ENCODE measurements around the gene NME7. TPM values are rescaled to one million over a fixed set of nuclear protein-coding genes. Genes with fewer than 3 reads are reported as not detected.

NME7 gene
- total RNA-seq, 2 experiments from 2014 or later, result 21.8 to 29.1 TPM

GRCh38 chr1:169087876-169088275 lies 279.7 kb downstream of the NME7 start:
- CTCF ChIA-PET, result interaction anchor here (1.4 kb wide), 2 partner anchors 8 to 745 kb away, joined by 3 to 4 read pairs; no protein-coding TSS in a partner anchor
- no peak for ATAC-seq

DNA sequence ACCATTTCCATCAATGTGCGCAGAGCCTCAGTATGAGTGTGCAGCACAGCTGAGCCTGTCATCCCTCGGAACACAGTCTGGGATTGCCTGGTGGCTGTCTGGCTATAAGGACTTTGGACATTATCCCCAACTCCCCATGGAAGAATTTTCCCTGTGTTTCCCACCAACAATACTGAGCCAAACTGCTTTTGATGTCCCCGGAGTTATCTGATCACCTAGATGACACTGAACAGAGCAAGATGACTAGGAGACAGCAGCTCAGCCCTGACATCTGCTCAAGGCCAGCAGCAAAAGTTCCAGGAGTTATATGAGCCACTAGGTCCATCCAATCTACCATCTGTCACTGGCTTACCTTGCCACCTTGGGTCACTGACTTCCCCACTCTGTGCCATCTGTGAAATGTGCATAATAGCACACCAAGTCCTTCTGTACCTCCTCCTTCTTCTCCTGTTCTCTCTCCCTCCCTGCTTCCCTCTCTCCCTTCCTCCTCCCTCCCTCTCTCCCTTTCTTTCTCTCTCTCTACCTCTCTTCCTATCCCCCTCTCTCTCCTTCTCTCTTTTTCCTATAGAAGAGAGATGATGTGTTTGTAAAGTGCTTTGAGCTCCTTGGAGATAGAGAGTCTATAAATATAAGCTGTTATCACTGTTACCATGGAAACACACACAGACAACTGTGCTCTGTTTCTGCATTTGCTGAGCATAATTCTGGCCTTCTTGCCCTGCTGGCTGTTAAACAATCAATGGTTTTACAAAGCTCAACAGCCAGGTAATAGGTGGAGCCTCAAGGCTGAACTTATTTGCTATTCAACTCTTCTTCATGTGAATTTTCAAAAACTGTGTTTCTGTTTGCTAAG lies 280.8 kb downstream of the NME7 start:
- peaks cover 9% of the 10 kb centered on the region for H3K4me1 Mint-ChIP-seq
- H3K27me3 Mint-ChIP-seq, result peaks cover 12% of the 10 kb centered on the region
- H3K36me3 Mint-ChIP-seq, result no peaks in the 10 kb centered on the region
- no peak for DNase-seq
- ATAC-seq, result no peak
- no peak overlapping the region for H3K4me3 Mint-ChIP-seq
- no peak overlapping the region for H3K27ac Mint-ChIP-seq
- H3K9me3 Mint-ChIP-seq (ENCODE audit: low read depth), result no peaks in the 10 kb centered on the region
- CTCF ChIA-PET, result interaction anchor here (1.2 to 1.4 kb wide), 2 partner anchors 262 to 744 kb away, joined by 3 to 4 read pairs; no protein-coding TSS in a partner anchor

More at GRCh38 chr1:169087876-169088275, 279.7 kb downstream of the NME7 start:
- Mint-ChIP-seq H3K4me1 (peaks cover 9% of the 10 kb centered on the region), H3K9me3 (ENCODE audit: low read depth) (no peaks in the 10 kb centered on the region), H3K27ac (no peak overlapping the region), H3K4me3 (no peak overlapping the region), H3K36me3 (no peaks in the 10 kb centered on the region), H3K27me3 (peaks cover 12% of the 10 kb centered on the region)
- DNase-seq, result no peak

DNA sequence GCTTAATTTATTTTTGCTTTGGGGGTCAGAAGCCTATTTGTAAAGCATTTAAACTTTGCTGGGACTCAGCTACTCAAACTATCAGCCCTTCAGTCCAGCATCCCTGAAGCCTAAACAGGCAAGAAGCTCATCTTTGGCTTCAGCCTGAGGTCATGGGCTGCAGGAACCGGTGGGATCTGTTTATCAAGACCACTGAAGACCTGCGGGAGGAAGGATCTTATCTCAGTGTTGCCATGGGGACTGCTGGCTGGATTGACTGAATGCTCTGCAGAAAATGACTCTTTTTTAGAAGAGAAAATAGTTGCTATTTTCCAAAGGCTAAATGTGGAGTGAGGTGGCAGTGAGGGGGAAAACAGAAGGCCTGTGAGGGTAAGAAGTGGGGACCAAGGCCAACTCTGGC lies 281.7 kb downstream of the NME7 start:
- H3K27ac Mint-ChIP-seq, result no peak overlapping the region
- H3K4me1 Mint-ChIP-seq, result peaks cover 9% of the 10 kb centered on the region
- peaks cover 5% of the 10 kb centered on the region for H3K27me3 Mint-ChIP-seq
- CTCF ChIA-PET, result interaction anchor here (1.1 to 1.2 kb wide), 2 partner anchors 20 to 263 kb away, joined by 3 read pairs; no protein-coding TSS in a partner anchor
- no peaks in the 10 kb centered on the region for H3K36me3 Mint-ChIP-seq
- H3K9me3 Mint-ChIP-seq (ENCODE audit: low read depth), result no peaks in the 10 kb centered on the region
- DNase-seq, result no peak
- H3K4me3 Mint-ChIP-seq, result no peak overlapping the region
- no peak for ATAC-seq

Other genes with a start within 250 kb of the NME7 start
- gene BLZF1, start 398 bp upstream of the NME7 start, total RNA-seq, result 10 to 100 TPM; 33.2 to 43.4 TPM
- under 1 TPM in 1 of 2 experiments, not detected in 1; 0.19 TPM for gene CCDC181, start 59.7 kb upstream of the NME7 start, total RNA-seq
- gene SLC19A2, start 118.1 kb upstream of the NME7 start, total RNA-seq, result 1 to 10 TPM; 5.0 to 7.8 TPM
- gene F5, start 218.7 kb upstream of the NME7 start, total RNA-seq, result 10 to 100 TPM in 1 of 2 experiments, 1 to 10 TPM in 1; 3.1 to 14.0 TPM

All from activated CD8-positive, alpha-beta memory T cell treated with anti-CD3 and anti-CD28 coated beads, Interleukin-2, amount 10 ng/mL, durations not matched to agents 7 days and 5 days (primary cell).